Activated T-helper 17 cell treated with anti-CD3 and anti-CD28 coated beads, Interleukin-2, amount 50 U/mL, for 72 hours (primary cell): ENCODE measurements around the gene EBI3. TPM values are rescaled to one million over a fixed set of nuclear protein-coding genes. Genes with fewer than 3 reads are reported as not detected.
"Not testable (repeated sequence)": the region's sequence is repeated elsewhere in the genome, so short reads cannot be mapped to it uniquely, and the experiment has no call there.

Experiments used
- ATAC-seq: fragments of 150-1000 bp; cut with Tn5 transposase; replicated peaks from 2 replicates; pipeline ENCODE4 v1.10.0; 2021; ENCODE audit warnings: mild to moderate bottlenecking, moderate library complexity
- H3K27ac Mint-ChIP-seq: one replicate; pipeline ENCODE4 v1.8.0; 2022; ENCODE audit warnings: mixed read lengths
- H3K27me3 Mint-ChIP-seq: one replicate; pipeline ENCODE4 v1.8.0; 2022; ENCODE audit warnings: mixed read lengths
- H3K36me3 Mint-ChIP-seq: one replicate; pipeline ENCODE4 v1.8.0; 2022; ENCODE audit warnings: low read depth, mild to moderate bottlenecking, mixed read lengths
- H3K4me1 Mint-ChIP-seq: one replicate; pipeline ENCODE4 v1.8.0; 2022; ENCODE audit warnings: mixed read lengths
- H3K4me3 Mint-ChIP-seq: one replicate; pipeline ENCODE4 v1.8.0; 2022; ENCODE audit warnings: mild to moderate bottlenecking, mixed read lengths
- H3K9me3 Mint-ChIP-seq: one replicate; pipeline ENCODE4 v1.8.0; 2022; ENCODE audit warnings: mixed read lengths
- total RNA-seq, 2 donors: library from RNA; stranded (reverse); gene quantifications; one replicate each; pipeline ENCODE4 v1.2.3, GENCODE V29; 2022

EBI3 gene
- total RNA-seq, 2 donors from 2014 or later, result 18.3 to 23.6 TPM

GRCh38 chr19:4237510-4237909 lies 8.2 kb downstream of the EBI3 start:
- H3K4me3 Mint-ChIP-seq, H3K27me3 Mint-ChIP-seq, H3K27ac Mint-ChIP-seq, H3K4me1 Mint-ChIP-seq, H3K36me3 Mint-ChIP-seq, ATAC-seq, H3K9me3 Mint-ChIP-seq: not testable (repeated sequence)

DNA sequence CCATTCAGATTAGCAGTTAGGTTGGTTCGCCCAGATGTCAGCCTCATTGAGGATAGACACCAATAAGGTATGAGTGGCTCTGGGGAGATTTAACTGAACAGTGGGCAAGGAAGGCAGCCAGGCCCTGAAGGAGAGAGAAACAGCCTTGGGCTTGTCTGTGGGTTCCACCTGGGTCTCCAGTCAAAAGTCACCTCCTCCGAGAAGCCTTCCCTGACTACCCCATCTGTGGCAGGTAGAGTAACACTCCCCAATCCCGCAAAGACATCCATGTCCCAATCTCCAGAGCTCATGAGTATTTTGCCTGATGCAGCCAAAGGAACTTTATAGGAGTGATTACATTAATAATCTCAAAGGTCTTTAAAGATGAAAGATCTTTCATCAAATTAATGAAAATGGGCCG lies 9.5 kb downstream of the EBI3 start:
- H3K4me3 Mint-ChIP-seq, result no peak overlapping the region
- no peaks in the 10 kb centered on the region for H3K4me1 Mint-ChIP-seq
- ATAC-seq, result no peak
- H3K36me3 Mint-ChIP-seq, result no peaks in the 10 kb centered on the region
- no peak overlapping the region for H3K27ac Mint-ChIP-seq
- no peaks in the 10 kb centered on the region for H3K27me3 Mint-ChIP-seq
- H3K9me3 Mint-ChIP-seq, result peaks cover 3% of the 10 kb centered on the region

DNA sequence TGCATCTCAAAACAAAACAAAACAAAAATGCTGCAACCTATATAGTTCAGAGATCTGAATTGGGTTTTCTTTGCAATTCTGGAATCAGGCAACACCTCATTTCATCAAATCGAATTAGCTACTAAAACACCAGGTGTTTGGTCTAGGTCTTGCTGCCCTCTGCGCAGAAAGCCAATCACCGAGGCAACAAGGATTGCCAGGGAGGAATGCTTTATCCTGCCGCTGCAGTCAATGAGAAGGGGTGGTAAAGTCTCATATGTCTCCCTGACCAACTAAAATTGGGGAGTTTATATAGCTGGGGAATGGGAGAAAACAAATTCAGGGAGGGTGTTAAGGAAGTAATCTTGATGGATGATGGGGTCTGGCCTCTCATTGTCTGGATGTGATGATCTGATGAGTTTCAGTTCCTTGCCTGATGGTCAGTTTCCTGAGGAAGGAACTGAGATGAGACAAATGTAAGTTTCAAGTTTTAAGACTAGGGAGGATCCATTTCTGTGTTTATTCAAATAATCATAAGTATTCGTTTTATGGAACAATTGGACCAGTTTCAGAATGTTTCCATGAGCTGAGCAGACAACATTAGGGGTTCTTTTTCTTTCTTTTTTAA lies 12.6 kb downstream of the EBI3 start:
- H3K4me3 Mint-ChIP-seq, result no peak overlapping the region
- H3K4me1 Mint-ChIP-seq, result no peaks in the 10 kb centered on the region
- H3K27me3 Mint-ChIP-seq, result no peaks in the 10 kb centered on the region
- no peak overlapping the region for H3K27ac Mint-ChIP-seq
- H3K9me3 Mint-ChIP-seq, result peaks cover 3% of the 10 kb centered on the region
- no peak for ATAC-seq
- H3K36me3 Mint-ChIP-seq, result peaks cover 7% of the 10 kb centered on the region

GRCh38 chr19:4245938-4246337 lies 16.6 kb downstream of the EBI3 start:
- peak overlapping the region; percentile 98 for H3K27ac Mint-ChIP-seq

GRCh38 chr19:4246767-4247593 lies 17.7 kb downstream of the EBI3 start, which contains the start of gene YJU2:
Gene YJU2, plus strand, starts transcription at chr19:4247080. Its CDS starts 67 bp downstream, at chr19:4247147.
- peak; percentile 97 for ATAC-seq
- Mint-ChIP-seq H3K27me3 (no peaks in the 10 kb centered on the region), H3K4me1 (peaks cover 12% of the 10 kb centered on the region), H3K4me3 (peak within 1 kb of the TSS; percentile 82), H3K36me3 (peaks cover 45% of the 10 kb centered on the region), H3K27ac (peak within 1 kb of the TSS; percentile 98), H3K9me3 (no peaks in the 10 kb centered on the region)

More at GRCh38 chr19:4245938-4246337, 16.6 kb downstream of the EBI3 start:
- not testable (repeated sequence) for ATAC-seq, H3K9me3 Mint-ChIP-seq, H3K27me3 Mint-ChIP-seq
- H3K4me3 Mint-ChIP-seq, result peak overlapping the region; percentile 82
- peaks cover 12% of the 10 kb centered on the region for H3K4me1 Mint-ChIP-seq
- peaks cover 34% of the 10 kb centered on the region for H3K36me3 Mint-ChIP-seq

DNA sequence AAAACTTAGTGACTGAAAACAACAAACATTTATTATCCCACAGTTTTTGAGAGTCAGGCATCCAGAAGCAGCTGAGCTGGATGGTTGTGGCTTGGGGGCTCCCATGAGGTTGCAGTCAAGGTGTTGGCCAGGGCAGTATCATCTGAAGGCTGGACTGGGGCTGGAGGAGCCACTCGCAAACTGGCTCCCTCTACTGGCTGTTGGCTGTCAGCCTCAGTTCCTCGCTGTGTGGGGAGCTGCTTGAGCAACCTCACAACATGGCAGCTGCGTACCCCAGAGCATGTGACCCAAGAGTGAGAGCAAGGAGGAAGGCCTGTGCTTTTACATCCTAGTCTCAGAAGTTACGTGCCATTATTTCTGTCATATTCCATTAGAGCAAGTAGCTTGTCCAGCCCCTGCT lies 27.2 kb downstream of the EBI3 start:
- Mint-ChIP-seq H3K27ac (no peak overlapping the region), H3K27me3 (no peaks in the 10 kb centered on the region), H3K4me1 (no peaks in the 10 kb centered on the region), H3K36me3 (peaks cover 94% of the 10 kb centered on the region), H3K4me3 (no peak overlapping the region), H3K9me3 (no peaks in the 10 kb centered on the region)
- ATAC-seq, result no peak

- Mint-ChIP-seq H3K27ac (no peak overlapping the region), H3K27me3 (no peaks in the 10 kb centered on the region), H3K4me1 (no peaks in the 10 kb centered on the region), H3K4me3 (no peak overlapping the region), H3K9me3 (no peaks in the 10 kb centered on the region), H3K36me3 (peaks cover 94% of the 10 kb centered on the region)
- no peak for ATAC-seq
These were observed 27.7 kb downstream of the EBI3 start for GRCh38 chr19:4257025-4257424.

- peaks cover 94% of the 10 kb centered on the region for H3K36me3 Mint-ChIP-seq
- H3K4me3 Mint-ChIP-seq, result no peak overlapping the region
- H3K27me3 Mint-ChIP-seq, result no peaks in the 10 kb centered on the region
- no peak for ATAC-seq
- no peak overlapping the region for H3K27ac Mint-ChIP-seq
- H3K4me1 Mint-ChIP-seq, result no peaks in the 10 kb centered on the region
- H3K9me3 Mint-ChIP-seq, result no peaks in the 10 kb centered on the region
These were observed 28.9 kb downstream of the EBI3 start for GRCh38 chr19:4258181-4258580.

GRCh38 chr19:4260613-4261191 lies 31.4 kb downstream of the EBI3 start:
- no peaks in the 10 kb centered on the region for H3K4me1 Mint-ChIP-seq
- H3K36me3 Mint-ChIP-seq, result peaks cover 94% of the 10 kb centered on the region
- ATAC-seq, result no peak
- no peaks in the 10 kb centered on the region for H3K9me3 Mint-ChIP-seq
- no peaks in the 10 kb centered on the region for H3K27me3 Mint-ChIP-seq
- H3K27ac Mint-ChIP-seq, result peak overlapping the region; percentile 75
- H3K4me3 Mint-ChIP-seq, result no peak overlapping the region

DNA sequence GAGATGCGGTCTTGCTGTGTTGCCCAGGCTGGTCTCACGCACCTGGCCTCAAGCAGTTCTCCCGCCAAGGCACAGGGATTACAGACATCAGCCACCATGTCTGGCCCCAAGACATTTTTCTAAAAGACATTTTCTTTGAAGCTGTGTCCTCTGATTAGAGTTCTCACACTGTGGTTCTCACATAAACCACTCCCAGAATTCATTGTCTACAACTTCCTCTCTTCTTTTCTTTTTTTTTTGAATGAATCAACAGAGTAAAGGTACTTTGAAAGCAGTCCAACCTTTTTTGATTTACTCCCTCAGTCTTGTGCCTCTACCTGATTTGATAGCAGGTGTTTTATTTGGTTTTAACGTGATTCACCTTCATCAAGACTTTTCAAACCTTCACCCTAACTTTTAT lies 35.5 kb downstream of the EBI3 start:
- Mint-ChIP-seq H3K9me3 (no peaks in the 10 kb centered on the region), H3K27ac (peak overlapping the region; percentile 52), H3K27me3 (no peaks in the 10 kb centered on the region), H3K36me3 (peaks cover 97% of the 10 kb centered on the region), H3K4me1 (peaks cover 6% of the 10 kb centered on the region), H3K4me3 (no peak overlapping the region)
- ATAC-seq, result no peak

- no peak overlapping the region for H3K4me3 Mint-ChIP-seq
- no peak for ATAC-seq
- no peaks in the 10 kb centered on the region for H3K27me3 Mint-ChIP-seq
- H3K4me1 Mint-ChIP-seq, result peaks cover 6% of the 10 kb centered on the region
- H3K36me3 Mint-ChIP-seq, result peaks cover 92% of the 10 kb centered on the region
- H3K9me3 Mint-ChIP-seq, result no peaks in the 10 kb centered on the region
- no peak overlapping the region for H3K27ac Mint-ChIP-seq
These were observed 37.1 kb downstream of the EBI3 start for GRCh38 chr19:4266253-4267000.

DNA sequence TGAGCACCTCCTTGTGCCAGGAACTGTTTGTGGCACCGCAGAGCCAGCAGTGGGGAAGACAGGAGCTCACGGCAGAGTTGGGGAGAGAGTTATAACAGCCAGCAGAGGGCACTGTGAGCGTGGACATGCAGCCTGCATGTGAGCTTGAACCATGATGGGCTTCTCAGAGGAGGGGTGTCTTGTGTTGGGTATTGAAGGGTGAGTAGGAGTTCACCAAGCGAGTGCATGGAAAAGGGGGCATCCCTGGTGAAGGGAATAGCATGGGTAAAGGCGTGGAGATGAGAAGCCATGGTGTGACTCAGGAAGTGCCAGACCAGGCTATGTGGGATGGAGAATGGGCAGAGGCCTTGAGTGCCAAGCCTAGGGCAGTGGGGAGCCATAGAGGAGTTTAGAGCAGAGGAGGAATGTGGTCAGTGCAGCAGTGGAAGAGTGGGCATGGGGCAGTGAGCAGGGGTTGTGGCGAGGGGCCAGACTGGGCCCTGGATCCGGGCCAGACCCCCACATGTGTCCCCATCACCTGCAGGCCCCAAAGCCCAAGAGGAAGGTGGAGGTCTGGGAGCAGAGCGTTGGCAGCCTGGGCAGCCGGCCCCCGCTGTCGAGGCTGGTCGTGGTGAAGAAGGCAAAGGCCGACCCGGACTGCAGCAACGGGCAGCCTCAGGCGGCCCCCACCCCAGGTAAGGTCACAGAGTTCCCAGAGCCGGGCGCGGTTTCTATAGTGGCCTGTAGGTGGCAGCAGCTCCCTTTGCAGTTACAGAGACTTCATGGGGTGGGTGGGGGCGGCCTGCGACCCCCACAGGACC lies 38.0 kb downstream of the EBI3 start:
- H3K4me1 Mint-ChIP-seq, result peaks cover 6% of the 10 kb centered on the region
- H3K36me3 Mint-ChIP-seq, result peaks cover 88% of the 10 kb centered on the region
- H3K27ac Mint-ChIP-seq, result no peak overlapping the region
- no peaks in the 10 kb centered on the region for H3K27me3 Mint-ChIP-seq
- no peaks in the 10 kb centered on the region for H3K9me3 Mint-ChIP-seq
- ATAC-seq, result peak; percentile 79
- no peak overlapping the region for H3K4me3 Mint-ChIP-seq

- Mint-ChIP-seq H3K4me3 (no peak overlapping the region), H3K36me3 (peaks cover 80% of the 10 kb centered on the region), H3K27me3 (no peaks in the 10 kb centered on the region), H3K9me3 (no peaks in the 10 kb centered on the region), H3K27ac (no peak overlapping the region), H3K4me1 (peaks cover 6% of the 10 kb centered on the region)
- ATAC-seq, result no peak
These were observed 38.8 kb downstream of the EBI3 start for GRCh38 chr19:4267901-4268815.
